Trophoblast cell (in vitro differentiated cells and primary cell): ENCODE results near the gene ARMC9.
A peak's percentile ranks its signal among the peaks of the same experiment; 100 is the strongest.

Experiments used
- DNase-seq, 2 donors: peaks; one replicate each; pipeline ENCODE4 v3.0.0-alpha.2; 2016
- H2AFZ ChIP-seq: 2 replicates; pipeline ENCODE4 v1.6.1; 2013; ENCODE audit warnings: low read length, moderate library complexity, mild to moderate bottlenecking; ENCODE audit not compliant: insufficient read depth, poor library complexity
- H2AK5ac ChIP-seq: 2 replicates; pipeline ENCODE4 v1.6.1; 2013; ENCODE audit warnings: mild to moderate bottlenecking, low read length
- H2BK120ac ChIP-seq: 2 replicates; pipeline ENCODE4 v1.6.1; 2013; ENCODE audit warnings: low read length, mild to moderate bottlenecking, moderate library complexity; ENCODE audit not compliant: insufficient read depth, poor library complexity
- H2BK12ac ChIP-seq: 2 replicates; pipeline ENCODE4 v1.6.1; 2013; ENCODE audit warnings: mild to moderate bottlenecking, low read length, moderate library complexity
- H2BK5ac ChIP-seq: 2 replicates; pipeline ENCODE4 v1.6.1; 2013; ENCODE audit warnings: low read length, low read depth, moderate library complexity, mild to moderate bottlenecking; ENCODE audit not compliant: poor library complexity
- H3K14ac ChIP-seq: 2 replicates; pipeline ENCODE4 v1.6.1; 2013; ENCODE audit warnings: mild to moderate bottlenecking, low read length
- H3K18ac ChIP-seq: 2 replicates; pipeline ENCODE4 v1.6.1; 2013; ENCODE audit warnings: mild to moderate bottlenecking, low read length
- H3K23ac ChIP-seq: 2 replicates; pipeline ENCODE4 v1.6.1; 2013; ENCODE audit warnings: low read length
- H3K27ac ChIP-seq: 2 replicates; pipeline ENCODE4 v1.5.1; 2013; ENCODE audit warnings: low read depth, mild to moderate bottlenecking, inconsistent platforms, low read length, moderate library complexity
- H3K27me3 ChIP-seq: 2 replicates; pipeline ENCODE4 v1.6.1; 2013; ENCODE audit warnings: inconsistent platforms, mild to moderate bottlenecking, low read length, moderate library complexity; ENCODE audit not compliant: insufficient read depth
- H3K36me3 ChIP-seq, 2 experiments: 1 replicate in 1 of 2; 2 replicates in 1 of 2; pipeline ENCODE4 v1.6.1; 2013; ENCODE audit warnings: low read length in 2 of 2, mild to moderate bottlenecking in 2 of 2, moderate library complexity in 1 of 2; ENCODE audit not compliant: insufficient read depth in 2 of 2, control insufficient read depth in 1 of 2
- H3K4ac ChIP-seq: 2 replicates; pipeline ENCODE4 v1.6.1; 2013; ENCODE audit warnings: low read depth, mild to moderate bottlenecking, low read length, moderate library complexity
- H3K4me1 ChIP-seq, 2 experiments: 1 replicate in 1 of 2; 2 replicates in 1 of 2; pipeline ENCODE4 v1.6.1; 2013; ENCODE audit warnings: low read length in 2 of 2, mild to moderate bottlenecking in 2 of 2, moderate library complexity in 1 of 2; ENCODE audit not compliant: insufficient read depth in 2 of 2, control insufficient read depth in 1 of 2
- H3K4me2 ChIP-seq: 2 replicates; pipeline ENCODE4 v1.6.1; 2013; ENCODE audit warnings: inconsistent platforms, mild to moderate bottlenecking, low read length, moderate library complexity
- H3K4me3 ChIP-seq: 2 replicates; pipeline ENCODE4 v1.5.1; 2013; ENCODE audit warnings: mild to moderate bottlenecking, low read depth, low read length, inconsistent platforms
- H3K79me1 ChIP-seq: one replicate; pipeline ENCODE4 v1.6.1; 2013; ENCODE audit warnings: low read length
- H3K79me2 ChIP-seq: 2 replicates; pipeline ENCODE4 v1.6.1; 2013; ENCODE audit warnings: low read length, mild to moderate bottlenecking; ENCODE audit not compliant: control insufficient read depth, insufficient read depth, poor library complexity
- H3K9ac ChIP-seq: 2 replicates; pipeline ENCODE4 v1.6.1; 2013; ENCODE audit warnings: mild to moderate bottlenecking, low read length
- H3K9me3 ChIP-seq: 2 replicates; pipeline ENCODE4 v1.6.1; 2013; ENCODE audit warnings: low read depth, mild to moderate bottlenecking, control low read depth, inconsistent platforms, low read length; ENCODE audit not compliant: insufficient read depth
- H4K12ac ChIP-seq: 2 replicates; pipeline ENCODE4 v1.6.1; 2013; ENCODE audit warnings: low read depth, mild to moderate bottlenecking, low read length, moderate library complexity
- H4K8ac ChIP-seq: 2 replicates; pipeline ENCODE4 v1.6.1; 2013; ENCODE audit warnings: low read depth, mild to moderate bottlenecking, low read length, moderate library complexity
- H4K91ac ChIP-seq: one replicate; pipeline ENCODE4 v1.6.1; 2013; ENCODE audit warnings: low read depth, mild to moderate bottlenecking, low read length, moderate library complexity
- WGBS: extraction: QIAGEN DNeasy Blood & Tissue Kit; methylation state at CpG from one replicate; pipeline ENCODE4 v1.1.7; 2013; ENCODE audit warnings: missing lambda C conversion rate; ENCODE audit not compliant: insufficient read length, insufficient coverage; ENCODE audit errors: extremely low coverage; 5-methylcytosine and 5-hydroxymethylcytosine counted together

Gene ARMC9

GRCh38 chr2:231361701-231362554 is 163.5 kb downstream of the ARMC9 start:
- H3K18ac ChIP-seq: no peak overlapping the region

GRCh38 chr2:231362555-231363184 is 164.2 kb downstream of the ARMC9 start:
- Histone ChIP-seq H3K27ac (no peak overlapping the region), H2BK12ac (no peak overlapping the region), H3K79me1 (peaks cover 5% of the 10 kb centered on the region), H4K91ac (no peak overlapping the region), H3K14ac (no peak overlapping the region), H3K79me2 (no peaks in the 10 kb centered on the region), H4K12ac (no peak overlapping the region), H4K8ac (no peak overlapping the region), H2BK5ac (no peak overlapping the region), H2AK5ac (no peak overlapping the region), H3K36me3 (peaks cover 0 to 4% of the 10 kb centered on the region in 2 experiments), H3K4me2 (no peak overlapping the region), H3K9ac (no peak overlapping the region), H3K23ac (no peak overlapping the region), H2BK120ac (no peak overlapping the region), H3K4me3 (no peak overlapping the region), H2AFZ (no peak overlapping the region), H3K18ac (no peak overlapping the region), H3K4me1 (peaks cover 12 to 23% of the 10 kb centered on the region in 2 experiments), H3K27me3 (no peaks in the 10 kb centered on the region), H3K9me3 (peaks cover 2% of the 10 kb centered on the region), H3K4ac (no peak overlapping the region)
- no CpG with 5 or more reads among the region's 9 CpGs for WGBS
- DNase-seq: no peak

More at GRCh38 chr2:231361701-231362554, 163.5 kb downstream of the ARMC9 start:
- H2BK12ac ChIP-seq: peak overlapping the region; percentile 2
- H3K79me2 ChIP-seq: no peaks in the 10 kb centered on the region
- no peak overlapping the region for H4K91ac ChIP-seq
- no CpG with 5 or more reads among the region's 12 CpGs for WGBS
- H3K79me1 ChIP-seq: peaks cover 5% of the 10 kb centered on the region
- H3K27me3 ChIP-seq: no peaks in the 10 kb centered on the region
- no peak overlapping the region for H2AK5ac ChIP-seq
- no peak for DNase-seq
- H3K4me2 ChIP-seq: no peak overlapping the region
- H3K4me3 ChIP-seq: no peak overlapping the region
- peaks cover 12 to 23% of the 10 kb centered on the region in 2 experiments for H3K4me1 ChIP-seq
- H4K12ac ChIP-seq: no peak overlapping the region
- no peak overlapping the region for H4K8ac ChIP-seq
- H3K36me3 ChIP-seq: peaks cover 0 to 4% of the 10 kb centered on the region in 2 experiments
- peak overlapping the region; percentile 2 for H3K14ac ChIP-seq
- H3K23ac ChIP-seq: no peak overlapping the region
- no peak overlapping the region for H2AFZ ChIP-seq
- H3K9ac ChIP-seq: no peak overlapping the region
- H2BK5ac ChIP-seq: no peak overlapping the region
- H3K27ac ChIP-seq: no peak overlapping the region
- no peak overlapping the region for H3K4ac ChIP-seq
- no peak overlapping the region for H2BK120ac ChIP-seq
- peaks cover 2% of the 10 kb centered on the region for H3K9me3 ChIP-seq

- Histone ChIP-seq H2AFZ (peak overlapping the region; percentile 17), H2AK5ac (peak overlapping the region; percentile 85), H4K91ac (peak overlapping the region; percentile 19), H3K18ac (no peak overlapping the region), H3K9ac (no peak overlapping the region), H3K79me2 (no peaks in the 10 kb centered on the region), H3K79me1 (peaks cover 5% of the 10 kb centered on the region), H3K4me2 (no peak overlapping the region), H3K4ac (no peak overlapping the region), H2BK12ac (peak overlapping the region; percentile 51), H3K36me3 (peaks cover 0 to 4% of the 10 kb centered on the region in 2 experiments), H3K14ac (no peak overlapping the region), H2BK5ac (no peak overlapping the region), H3K4me1 (peaks cover 12 to 23% of the 10 kb centered on the region in 2 experiments), H3K23ac (no peak overlapping the region), H3K27ac (no peak overlapping the region), H2BK120ac (no peak overlapping the region), H4K8ac (no peak overlapping the region), H3K27me3 (no peaks in the 10 kb centered on the region), H3K9me3 (peaks cover 2% of the 10 kb centered on the region), H3K4me3 (peak overlapping the region; percentile 12), H4K12ac (no peak overlapping the region)
- no peak for DNase-seq
- WGBS: no CpG with 5 or more reads among the region's 5 CpGs
These were observed 165.6 kb downstream of the ARMC9 start for GRCh38 chr2:231364061-231364460.

- Histone ChIP-seq H2BK120ac (no peak overlapping the region), H3K79me2 (no peaks in the 10 kb centered on the region), H4K91ac (peak overlapping the region; percentile 53), H3K4ac (no peak overlapping the region), H3K18ac (no peak overlapping the region), H3K9ac (no peak overlapping the region), H3K23ac (no peak overlapping the region), H3K27me3 (no peaks in the 10 kb centered on the region), H2BK12ac (peak overlapping the region; percentile 55), H3K79me1 (peaks cover 5% of the 10 kb centered on the region), H4K12ac (no peak overlapping the region), H3K36me3 (peaks cover 0 to 4% of the 10 kb centered on the region in 2 experiments), H2BK5ac (no peak overlapping the region), H3K9me3 (peaks cover 2% of the 10 kb centered on the region), H4K8ac (no peak overlapping the region), H3K4me2 (peak overlapping the region; percentile 11), H2AFZ (peak overlapping the region; percentile 3), H3K27ac (peak overlapping the region; percentile 48), H3K4me3 (no peak overlapping the region), H3K14ac (peak overlapping the region; percentile 30), H3K4me1 (peaks cover 15 to 25% of the 10 kb centered on the region in 2 experiments), H2AK5ac (no peak overlapping the region)
- peak; percentile 97 for DNase-seq
- WGBS: no CpG with 5 or more reads among the region's 22 CpGs
These were observed 166.8 kb downstream of the ARMC9 start for GRCh38 chr2:231364961-231365810.
